Body of pancreas (tissue), 4 donors: Measurements from ENCODE around the gene METTL21C.

Experiments
- CTCF ChIP-seq, 7 experiments: fragments of 450-650 bp in 4 of 7; fragments of 200-600 bp in 3 of 7; sonication (generic) in 3 of 7; IDR thresholded peaks; one replicate each; pipeline ENCODE4 v1.5.1; 2016 to 2019; ENCODE audit warnings: antibody characterized with exemption in 7 of 7
- POLR2A ChIP-seq, 3 donors: fragments of 450-650 bp; IDR thresholded peaks; one replicate each; pipeline ENCODE4 v1.6.1; 2016; ENCODE audit warnings: antibody characterized with exemption in 3 of 3, mild to moderate bottlenecking in 2 of 3

- TF ChIP-seq POLR2A (IDR thresholded peaks at IDR 0.05) (no peak), CTCF (IDR thresholded peaks at IDR 0.05) (no peak)
Observed at GRCh38 chr13:102708991-102709390, 14.1 kb upstream of the METTL21C start.
